Sigmoid colon (tissue), 7 donors: ENCODE results near the gene IL17RB. TPM values are rescaled to one million over a fixed set of nuclear protein-coding genes. Genes with fewer than 3 reads are reported as not detected.

Experiments
- DNase-seq: peaks from one replicate; pipeline ENCODE4 v3.0.0-alpha.2; 2019
- H3K27ac ChIP-seq, 4 donors: fragments of 200-600 bp; sonication (generic); one replicate each; pipeline ENCODE4 v1.5.1; 2016 to 2019; ENCODE audit warnings: mild to moderate bottlenecking in 1 of 4
- H3K27me3 ChIP-seq, 3 donors: fragments of 200-600 bp; sonication (generic); one replicate each; pipeline ENCODE4 v1.5.1; 2019; ENCODE audit warnings: mild to moderate bottlenecking in 1 of 3
- H3K36me3 ChIP-seq, 4 donors: fragments of 200-600 bp; sonication (generic); one replicate each; pipeline ENCODE4 v1.5.1; 2016 to 2019
- H3K4me1 ChIP-seq, 4 donors: fragments of 200-600 bp; sonication (generic); one replicate each; pipeline ENCODE4 v1.5.1; 2017 to 2019
- H3K4me3 ChIP-seq, 4 donors: fragments of 200-600 bp; sonication (generic); one replicate each; pipeline ENCODE4 v1.5.1; 2017 to 2019; ENCODE audit warnings: mild to moderate bottlenecking in 2 of 4, moderate library complexity in 1 of 4
- H3K9me3 ChIP-seq, 4 donors: fragments of 200-600 bp in 3 of 4; sonication (generic) in 3 of 4; one replicate each; pipeline versions ENCODE4 v1.5.1 to v1.6.1; 2013 to 2019
- CTCF ChIP-seq, 4 experiments: fragments of 450-650 bp in 3 of 4; fragments of 200-600 bp in 1 of 4; IDR thresholded peaks; one replicate each; pipeline ENCODE4 v1.5.1; 2016 to 2019; ENCODE audit warnings: antibody characterized with exemption in 4 of 4, mild to moderate bottlenecking in 3 of 4, moderate library complexity in 2 of 4
- EP300 ChIP-seq, 4 donors: sonication (generic); formaldehyde crosslinking; IDR thresholded peaks; one replicate each; pipeline ENCODE4 v1.6.1; 2017; ENCODE audit warnings: antibody characterized with exemption in 4 of 4
- POLR2A ChIP-seq, 2 donors: fragments of 450-650 bp; IDR thresholded peaks; one replicate each; pipeline ENCODE4 v1.6.1; 2016; ENCODE audit warnings: antibody characterized with exemption in 2 of 2, mild to moderate bottlenecking in 2 of 2, moderate library complexity in 2 of 2
- POLR2AphosphoS5 ChIP-seq, 4 donors: sonication (generic); formaldehyde crosslinking; IDR thresholded peaks; one replicate each; pipeline ENCODE4 v1.6.1; 2017; ENCODE audit warnings: antibody characterized with exemption in 4 of 4
- WGBS, 2 donors: extraction: QIAGEN DNeasy Blood & Tissue Kit; methylation state at CpG; one replicate each; pipeline ENCODE4 v1.1.7; 2013; 5-methylcytosine and 5-hydroxymethylcytosine counted together
- intact Hi-C: fragments of 100-400 bp; cut with DNase I; formaldehyde crosslinking; loops from one replicate; pipeline ENCODE4 v1.15.1; 2023
- polyA plus RNA-seq, 3 donors: library from polyadenylated mRNA; stranded (reverse); fragments of 200-250 nt; gene quantifications; one replicate each; pipeline ENCODE4 v1.2.3, GENCODE V29; 2013
- total RNA-seq, 4 donors: library from RNA; depleted of rRNA; stranded (reverse); fragments of >200 nt; gene quantifications; one replicate each; pipeline ENCODE4 v1.1.0, GENCODE V29; 2016
- donor health status: healthy with polysubstance abuse.
- donor health status: Bipolar disorder and iron deficiency.
- donor health status: healthy.

The IL17RB gene
- total and polyA plus RNA-seq, 7 donors, result 1.1 to 9.0 (median 2.2) TPM

GRCh38 chr3:53833700-53834099 is 12.7 kb upstream of the IL17RB start:
- Histone ChIP-seq H3K36me3 (no peaks in the 10 kb centered on the region), H3K4me1 (no peaks in the 10 kb centered on the region), H3K4me3 (no peak overlapping the region), H3K27ac (no peak overlapping the region), H3K9me3 (no peaks in the 10 kb centered on the region), H3K27me3 (no peaks in the 10 kb centered on the region)
- no peak for TF ChIP-seq POLR2AphosphoS5 (IDR thresholded peaks at IDR 0.05)
- TF ChIP-seq POLR2A (IDR thresholded peaks at IDR 0.05), result no peak
- no peak for TF ChIP-seq CTCF (IDR thresholded peaks at IDR 0.05)
- TF ChIP-seq EP300 (IDR thresholded peaks at IDR 0.05), result no peak
- 83 to 85% methylated on average over 5 of the region's 5 CpGs for WGBS, 2 donors
- intact Hi-C loops, result no loop called here
- peak; percentile 37 for DNase-seq

GRCh38 chr3:53834429-53835095 is 11.8 kb upstream of the IL17RB start:
- H3K36me3 ChIP-seq, result no peaks in the 10 kb centered on the region
- no peaks in the 10 kb centered on the region for H3K4me1 ChIP-seq
- 88 to 97% methylated on average over 6 of the region's 6 CpGs for WGBS, 2 donors
- H3K4me3 ChIP-seq, result no peak overlapping the region
- intact Hi-C loops, result no loop called here
- TF ChIP-seq POLR2AphosphoS5 (IDR thresholded peaks at IDR 0.05), result no peak
- TF ChIP-seq CTCF (IDR thresholded peaks at IDR 0.05), result no peak
- no peak for TF ChIP-seq EP300 (IDR thresholded peaks at IDR 0.05)
- no peak for TF ChIP-seq POLR2A (IDR thresholded peaks at IDR 0.05)
- DNase-seq, result no peak
- H3K27me3 ChIP-seq, result no peaks in the 10 kb centered on the region
- H3K9me3 ChIP-seq, result no peaks in the 10 kb centered on the region
- no peak overlapping the region for H3K27ac ChIP-seq

DNA sequence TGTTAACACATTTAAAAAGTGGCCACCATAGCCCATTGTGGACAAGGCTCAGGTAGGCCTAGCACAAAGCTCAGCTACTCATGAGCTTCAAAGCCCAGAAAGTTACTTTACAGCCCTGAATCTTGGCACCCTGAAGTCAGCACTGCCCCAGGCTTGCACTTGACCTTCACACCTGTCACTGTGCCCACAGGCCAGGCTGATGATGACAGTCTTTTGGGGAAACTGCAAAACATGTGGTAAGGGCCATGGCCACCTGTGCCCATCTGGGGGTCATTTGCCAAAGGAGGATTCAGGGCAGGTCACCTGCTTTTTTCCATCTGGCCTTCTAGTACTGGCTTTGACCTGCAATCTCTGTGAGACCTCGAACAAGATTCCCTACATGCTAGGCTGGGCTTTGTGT is 11.1 kb upstream of the IL17RB start:
- intact Hi-C loops, result no loop called here
- Histone ChIP-seq H3K27ac (no peak overlapping the region), H3K4me3 (no peak overlapping the region), H3K36me3 (no peaks in the 10 kb centered on the region), H3K9me3 (no peaks in the 10 kb centered on the region), H3K27me3 (no peaks in the 10 kb centered on the region), H3K4me1 (no peaks in the 10 kb centered on the region)
- 80 to 94% methylated on average over 1 of the region's 1 CpG for WGBS, 2 donors
- DNase-seq, result peak; percentile 26
- TF ChIP-seq POLR2AphosphoS5 (IDR thresholded peaks at IDR 0.05), result no peak
- no peak for TF ChIP-seq CTCF (IDR thresholded peaks at IDR 0.05)
- TF ChIP-seq EP300 (IDR thresholded peaks at IDR 0.05), result no peak
- no peak for TF ChIP-seq POLR2A (IDR thresholded peaks at IDR 0.05)

GRCh38 chr3:53836084-53836872 is 10.1 kb upstream of the IL17RB start:
- peak; percentile 42 for DNase-seq
- Histone ChIP-seq H3K4me1 (no peaks in the 10 kb centered on the region), H3K36me3 (no peaks in the 10 kb centered on the region), H3K4me3 (no peak overlapping the region), H3K27me3 (no peaks in the 10 kb centered on the region), H3K27ac (no peak overlapping the region), H3K9me3 (no peaks in the 10 kb centered on the region)
- TF ChIP-seq POLR2AphosphoS5 (IDR thresholded peaks at IDR 0.05), result no peak
- no peak for TF ChIP-seq CTCF (IDR thresholded peaks at IDR 0.05)
- 96% methylated on average over 9 of the region's 9 CpGs for WGBS, 2 donors
- intact Hi-C loops, result no loop called here
